Measurements from ENCODE around the gene NCK1. TPM values are rescaled to one million over a fixed set of nuclear protein-coding genes. Genes with fewer than 3 reads are reported as not detected.

Gene NCK1
- total RNA-seq (2014; rRNA removed; shearing (Covaris generic)) = 27.1 and 28.4 TPM in 2 replicates
- 18.6 and 28.7 TPM in 2 replicates for polyA plus RNA-seq (2016; fragmentation: Nextera tagmentation; extraction: Ambion mirVana)
- long read RNA-seq, transcript NCK1-201 (4 exons, 1,937 nt) = major isoform, 11 of 19 reads
- long read RNA-seq, partial matches to known transcripts = 4 of 19 reads
- long read RNA-seq, other reads (novel, unspliced or antisense) = 3 of 19 reads

- Histone ChIP-seq H3K9me2 (ENCODE audit: insufficient read depth) (no peaks in the 10 kb centered on the region), H4K20me1 (replicated peaks; ENCODE audit: insufficient read depth) (peaks cover 6% of the 10 kb centered on the region), H3K4me1 (ENCODE audit: insufficient read depth) (peaks cover 21% of the 10 kb centered on the region), H3K4me3 (peak within 1 kb of the TSS; percentile 67), H3K79me2 (replicated peaks; ENCODE audit: insufficient read depth) (peaks cover 72% of the 10 kb centered on the region), H3F3A (replicated peaks; ENCODE audit: low read depth) (0 out of 2 replicates have a peak, but pooled peaks cover 2% of the 10 kb centered on the region), H3K4me2 (peak within 1 kb of the TSS; percentile 86), H2AFZ (peak within 1 kb of the TSS; percentile 84), H3K36me3 (ENCODE audit: insufficient read depth) (no peaks in the 10 kb centered on the region), H3K27ac (ENCODE audit: low read depth) (peak within 1 kb of the TSS; percentile 96), H3K27me3 (ENCODE audit: insufficient read depth) (no peaks in the 10 kb centered on the region)
- Mint-ChIP-seq H3K9me3 (peaks cover 4% of the 10 kb centered on the region; the same call in 1 of the 3 replicates), H3K4me3 (peak within 1 kb of the TSS; percentile 93), H3K36me3 (ENCODE audit: low read depth) (peaks cover 8% of the 10 kb centered on the region; the same call in 2 of the 3 replicates), H3K4me1 (peaks cover 34% of the 10 kb centered on the region), H3K27ac (peak within 1 kb of the TSS; percentile 95), H3K27me3 (ENCODE audit: insufficient read depth, low read depth, poor library complexity) (peaks cover 11% of the 10 kb centered on the region)
- TF ChIP-seq CTCF (conservative IDR thresholded peaks at IDR 0.05; ENCODE audit: low read depth in 2 of 2) (peak; percentile 13 to 15; a peak in 1 of 4 replicates), CREB1 (CRISPR knock-in tag; IDR thresholded peaks at IDR 0.05; ENCODE audit: low read depth) (peak; percentile 84), POLR2AphosphoS5 (IDR thresholded peaks at IDR 0.05; ENCODE audit: low read depth) (peak; percentile 98), ZNF331 (CRISPR knock-in tag; IDR thresholded peaks at IDR 0.05; ENCODE audit: low read depth) (no peak), JUNB (IDR thresholded peaks at IDR 0.05; ENCODE audit: unreplicated experiment) (no peak)
- TF ChIP-seq, protein P1, sequence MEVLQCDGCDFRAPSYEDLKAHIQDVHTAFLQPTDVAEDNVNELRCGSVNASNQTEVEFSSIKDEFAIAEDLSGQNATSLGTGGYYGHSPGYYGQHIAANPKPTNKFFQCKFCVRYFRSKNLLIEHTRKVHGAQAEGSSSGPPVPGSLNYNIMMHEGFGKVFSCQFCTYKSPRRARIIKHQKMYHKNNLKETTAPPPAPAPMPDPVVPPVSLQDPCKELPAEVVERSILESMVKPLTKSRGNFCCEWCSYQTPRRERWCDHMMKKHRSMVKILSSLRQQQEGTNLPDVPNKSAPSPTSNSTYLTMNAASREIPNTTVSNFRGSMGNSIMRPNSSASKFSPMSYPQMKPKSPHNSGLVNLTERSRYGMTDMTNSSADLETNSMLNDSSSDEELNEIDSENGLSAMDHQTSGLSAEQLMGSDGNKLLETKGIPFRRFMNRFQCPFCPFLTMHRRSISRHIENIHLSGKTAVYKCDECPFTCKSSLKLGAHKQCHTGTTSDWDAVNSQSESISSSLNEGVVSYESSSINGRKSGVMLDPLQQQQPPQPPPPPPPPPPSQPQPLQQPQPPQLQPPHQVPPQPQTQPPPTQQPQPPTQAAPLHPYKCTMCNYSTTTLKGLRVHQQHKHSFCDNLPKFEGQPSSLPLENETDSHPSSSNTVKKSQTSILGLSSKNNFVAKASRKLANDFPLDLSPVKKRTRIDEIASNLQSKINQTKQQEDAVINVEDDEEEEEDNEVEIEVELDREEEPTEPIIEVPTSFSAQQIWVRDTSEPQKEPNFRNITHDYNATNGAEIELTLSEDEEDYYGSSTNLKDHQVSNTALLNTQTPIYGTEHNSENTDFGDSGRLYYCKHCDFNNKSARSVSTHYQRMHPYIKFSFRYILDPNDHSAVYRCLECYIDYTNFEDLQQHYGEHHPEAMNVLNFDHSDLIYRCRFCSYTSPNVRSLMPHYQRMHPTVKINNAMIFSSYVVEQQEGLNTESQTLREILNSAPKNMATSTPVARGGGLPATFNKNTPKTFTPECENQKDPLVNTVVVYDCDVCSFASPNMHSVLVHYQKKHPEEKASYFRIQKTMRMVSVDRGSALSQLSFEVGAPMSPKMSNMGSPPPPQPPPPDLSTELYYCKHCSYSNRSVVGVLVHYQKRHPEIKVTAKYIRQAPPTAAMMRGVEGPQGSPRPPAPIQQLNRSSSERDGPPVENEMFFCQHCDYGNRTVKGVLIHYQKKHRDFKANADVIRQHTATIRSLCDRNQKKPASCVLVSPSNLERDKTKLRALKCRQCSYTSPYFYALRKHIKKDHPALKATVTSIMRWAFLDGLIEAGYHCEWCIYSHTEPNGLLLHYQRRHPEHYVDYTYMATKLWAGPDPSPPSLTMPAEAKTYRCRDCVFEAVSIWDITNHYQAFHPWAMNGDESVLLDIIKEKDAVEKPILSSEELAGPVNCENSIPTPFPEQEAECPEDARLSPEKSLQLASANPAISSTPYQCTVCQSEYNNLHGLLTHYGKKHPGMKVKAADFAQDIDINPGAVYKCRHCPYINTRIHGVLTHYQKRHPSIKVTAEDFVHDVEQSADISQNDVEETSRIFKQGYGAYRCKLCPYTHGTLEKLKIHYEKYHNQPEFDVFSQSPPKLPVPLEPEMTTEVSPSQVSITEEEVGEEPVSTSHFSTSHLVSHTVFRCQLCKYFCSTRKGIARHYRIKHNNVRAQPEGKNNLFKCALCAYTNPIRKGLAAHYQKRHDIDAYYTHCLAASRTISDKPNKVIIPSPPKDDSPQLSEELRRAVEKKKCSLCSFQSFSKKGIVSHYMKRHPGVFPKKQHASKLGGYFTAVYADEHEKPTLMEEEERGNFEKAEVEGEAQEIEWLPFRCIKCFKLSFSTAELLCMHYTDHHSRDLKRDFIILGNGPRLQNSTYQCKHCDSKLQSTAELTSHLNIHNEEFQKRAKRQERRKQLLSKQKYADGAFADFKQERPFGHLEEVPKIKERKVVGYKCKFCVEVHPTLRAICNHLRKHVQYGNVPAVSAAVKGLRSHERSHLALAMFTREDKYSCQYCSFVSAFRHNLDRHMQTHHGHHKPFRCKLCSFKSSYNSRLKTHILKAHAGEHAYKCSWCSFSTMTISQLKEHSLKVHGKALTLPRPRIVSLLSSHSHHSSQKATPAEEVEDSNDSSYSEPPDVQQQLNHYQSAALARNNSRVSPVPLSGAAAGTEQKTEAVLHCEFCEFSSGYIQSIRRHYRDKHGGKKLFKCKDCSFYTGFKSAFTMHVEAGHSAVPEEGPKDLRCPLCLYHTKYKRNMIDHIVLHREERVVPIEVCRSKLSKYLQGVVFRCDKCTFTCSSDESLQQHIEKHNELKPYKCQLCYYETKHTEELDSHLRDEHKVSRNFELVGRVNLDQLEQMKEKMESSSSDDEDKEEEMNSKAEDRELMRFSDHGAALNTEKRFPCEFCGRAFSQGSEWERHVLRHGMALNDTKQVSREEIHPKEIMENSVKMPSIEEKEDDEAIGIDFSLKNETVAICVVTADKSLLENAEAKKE (CRISPR knock-in tag; IDR thresholded peaks at IDR 0.05) = no peak
- ATAC-seq = peak; percentile 92
- DNase-seq (ENCODE audit: low spot score) = peak; percentile 99
These were observed at the start of gene NCK1 for GRCh38 chr3:136861890-136862616. Gene NCK1 (plus strand): TSS chr3:136862208. CDS start chr3:136928002, 65,794 bp downstream.
